IPS-NIHi7 (cell line): ENCODE results near the gene ZBTB42.
A peak's percentile ranks its signal among the peaks of the same experiment; 100 is the strongest.

Experiments used
- DNase-seq: peaks from one replicate; pipeline ENCODE4 v3.0.0; 2012; ENCODE audit warnings: mixed read lengths; ENCODE audit errors: extremely low spot score

The ZBTB42 gene

DNA sequence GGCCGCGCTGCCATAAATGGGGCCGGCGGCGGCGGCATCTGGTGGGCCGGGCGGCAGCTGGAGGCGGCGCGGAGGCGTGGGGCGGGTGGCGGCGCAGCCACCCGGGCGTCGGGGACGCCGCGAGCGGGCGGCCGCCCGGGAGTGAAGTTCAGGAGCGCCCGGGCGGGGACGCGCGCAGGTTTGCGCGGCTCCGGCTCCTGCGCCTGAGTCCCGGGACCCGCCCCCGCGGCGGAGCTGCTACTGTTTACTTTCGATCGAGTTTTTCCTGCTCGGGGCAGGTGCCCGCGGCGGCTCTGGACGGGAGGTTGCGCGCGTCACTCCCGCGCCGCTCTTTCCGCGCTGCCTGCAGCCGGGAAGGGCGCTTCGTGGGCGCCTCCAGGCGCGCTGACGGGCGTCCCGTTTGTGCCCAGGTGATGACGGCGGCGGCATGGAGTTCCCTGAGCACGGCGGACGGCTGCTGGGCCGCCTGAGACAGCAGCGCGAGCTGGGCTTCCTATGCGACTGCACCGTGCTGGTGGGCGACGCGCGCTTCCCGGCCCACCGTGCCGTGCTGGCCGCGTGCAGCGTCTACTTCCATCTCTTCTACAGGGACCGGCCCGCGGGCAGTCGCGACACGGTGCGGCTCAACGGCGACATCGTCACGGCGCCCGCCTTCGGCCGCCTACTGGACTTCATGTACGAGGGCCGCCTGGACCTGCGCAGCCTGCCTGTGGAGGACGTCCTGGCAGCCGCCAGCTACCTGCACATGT lies at the start of gene ZBTB42:
ZBTB42 (plus strand) TSS at position 331 of the 749 bp plus-strand sequence; CDS start at position 428, 97 bp downstream.
- DNase-seq = peak; percentile 68

DNA sequence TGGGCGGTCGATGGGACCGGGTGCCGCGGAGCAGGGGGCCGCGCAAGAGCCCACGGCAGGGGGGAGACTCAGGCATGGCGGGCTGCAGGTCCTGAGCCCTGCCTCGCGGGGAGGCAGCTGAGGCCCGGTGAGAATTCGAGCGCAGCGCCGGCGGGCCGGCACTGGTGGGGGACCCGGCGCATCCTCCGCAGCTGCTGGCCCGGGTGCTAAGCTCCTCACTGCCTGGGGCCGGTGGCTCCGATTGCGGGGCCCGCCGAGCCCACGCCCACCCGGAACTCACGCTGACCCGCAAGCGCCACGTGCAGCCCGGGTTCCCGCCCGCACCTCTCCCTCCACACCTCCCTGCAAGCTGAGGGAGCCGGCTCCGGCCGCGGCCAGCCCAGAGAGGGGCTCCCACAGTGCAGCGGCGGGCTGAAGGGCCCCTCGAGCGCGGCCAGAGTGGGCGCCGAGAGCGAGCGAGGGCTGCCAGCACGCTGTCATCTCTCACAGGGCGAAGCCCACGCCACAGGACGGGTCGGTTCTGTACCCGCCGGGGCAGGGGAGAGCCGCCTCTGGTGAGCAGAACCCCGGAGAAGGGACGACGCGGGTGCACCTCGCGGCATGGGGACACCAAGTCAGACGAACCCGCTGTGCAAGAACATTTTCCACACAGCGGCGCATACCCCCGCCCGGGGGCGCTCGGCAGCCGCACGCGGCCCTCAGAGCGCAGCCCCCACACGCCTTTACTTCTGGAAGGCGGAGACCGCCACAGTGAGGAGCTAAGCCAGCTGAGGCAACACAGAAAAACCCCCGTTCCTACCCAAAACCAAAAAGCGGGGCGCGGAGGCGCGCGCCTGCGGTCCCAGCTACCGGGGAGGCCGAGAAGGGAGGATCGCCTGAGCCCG lies 49.1 kb upstream of the ZBTB42 start:
- DNase-seq = no peak

DNA sequence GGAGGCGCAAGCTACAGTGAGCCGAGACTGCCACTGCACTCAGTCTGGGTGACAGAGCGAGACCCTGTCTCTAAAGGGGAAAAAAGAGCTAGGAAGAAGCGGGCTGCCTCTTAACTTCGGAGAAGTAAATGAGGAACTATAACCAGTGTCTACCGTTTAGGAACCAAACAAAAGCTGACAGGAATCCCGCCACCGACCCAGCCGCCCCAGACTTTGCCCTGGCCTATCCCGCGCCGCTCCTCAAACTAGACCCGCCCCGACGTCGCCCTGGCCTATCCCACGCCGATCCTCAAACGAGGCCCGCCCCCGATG lies 48.5 kb upstream of the ZBTB42 start:
- DNase-seq = no peak

DNA sequence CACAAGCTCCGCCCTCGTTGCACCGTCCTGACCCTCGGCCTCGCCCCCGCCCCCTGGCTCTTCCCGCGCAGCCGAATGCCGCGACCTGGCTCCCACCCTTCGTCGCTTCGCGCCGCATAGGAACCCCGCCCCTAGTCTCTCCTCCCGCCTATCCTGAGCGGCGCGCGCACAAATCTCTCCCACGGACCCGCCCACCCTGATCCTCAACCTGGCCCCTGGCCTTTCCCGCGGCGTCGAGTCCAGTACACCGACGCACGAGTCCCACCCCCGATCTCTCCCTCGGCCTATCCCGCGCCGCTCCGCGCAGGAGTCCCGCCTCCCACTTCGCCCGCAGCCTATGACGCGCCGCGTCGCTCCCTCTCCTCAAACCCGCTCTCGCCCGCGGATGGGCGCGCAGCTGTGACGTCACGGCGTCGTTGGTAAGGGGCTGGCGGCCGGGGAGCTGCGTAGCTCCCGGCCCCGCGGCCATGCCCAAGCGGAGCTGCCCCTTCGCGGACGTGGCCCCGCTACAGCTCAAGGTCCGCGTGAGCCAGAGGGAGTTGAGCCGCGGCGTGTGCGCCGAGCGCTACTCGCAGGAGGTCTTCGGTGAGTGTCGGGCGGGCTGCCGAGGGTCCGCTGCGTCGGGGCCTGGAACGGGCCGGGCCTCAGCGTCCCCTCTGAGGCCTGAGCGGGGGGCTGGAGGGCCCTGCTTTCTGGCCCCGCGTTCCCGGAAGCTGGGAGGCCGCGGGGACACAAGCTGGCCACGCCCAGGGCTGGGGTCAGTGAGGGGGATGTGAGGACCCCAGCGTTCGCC lies 48.0 kb upstream of the ZBTB42 start, which contains the start of gene SIVA1:
SIVA1 (plus strand) TSS at position 413 of the 793 bp plus-strand sequence; CDS start at position 468, 55 bp downstream.
- peak; percentile 100 for DNase-seq

DNA sequence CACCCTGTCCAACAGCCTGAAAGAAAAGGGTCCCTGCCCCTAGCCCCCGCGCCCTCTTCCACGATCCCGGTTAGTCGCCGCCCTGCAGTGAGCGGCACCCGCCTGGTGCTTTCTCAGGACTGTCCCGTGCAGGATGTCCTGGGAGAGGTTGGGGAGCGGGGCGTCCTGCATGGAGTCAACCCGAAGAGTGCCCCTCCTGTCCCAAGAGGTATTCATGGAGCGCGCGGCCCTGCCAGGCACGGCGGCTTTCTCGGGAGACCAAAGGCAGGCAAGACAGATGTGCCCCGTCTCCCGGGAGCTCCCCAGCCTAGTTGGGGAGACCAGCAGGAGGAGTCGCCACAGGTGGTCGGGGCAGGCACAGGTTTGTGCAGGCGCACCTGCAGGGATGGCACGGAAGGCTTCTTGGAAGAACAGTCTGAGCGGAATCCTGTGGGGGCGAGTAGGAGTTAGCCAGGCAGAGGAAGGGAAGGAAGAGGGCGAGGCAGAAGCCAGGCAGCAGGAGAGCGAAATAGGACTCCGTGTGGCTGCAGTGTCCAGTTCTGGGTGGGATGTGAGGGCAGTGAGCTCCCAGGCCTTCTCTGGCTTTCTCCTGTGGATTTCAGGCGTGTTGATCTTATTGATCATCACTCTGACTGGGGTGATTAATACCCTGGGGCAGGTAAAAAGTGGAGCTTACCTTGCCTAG lies 47.2 kb upstream of the ZBTB42 start:
- DNase-seq = no peak

DNA sequence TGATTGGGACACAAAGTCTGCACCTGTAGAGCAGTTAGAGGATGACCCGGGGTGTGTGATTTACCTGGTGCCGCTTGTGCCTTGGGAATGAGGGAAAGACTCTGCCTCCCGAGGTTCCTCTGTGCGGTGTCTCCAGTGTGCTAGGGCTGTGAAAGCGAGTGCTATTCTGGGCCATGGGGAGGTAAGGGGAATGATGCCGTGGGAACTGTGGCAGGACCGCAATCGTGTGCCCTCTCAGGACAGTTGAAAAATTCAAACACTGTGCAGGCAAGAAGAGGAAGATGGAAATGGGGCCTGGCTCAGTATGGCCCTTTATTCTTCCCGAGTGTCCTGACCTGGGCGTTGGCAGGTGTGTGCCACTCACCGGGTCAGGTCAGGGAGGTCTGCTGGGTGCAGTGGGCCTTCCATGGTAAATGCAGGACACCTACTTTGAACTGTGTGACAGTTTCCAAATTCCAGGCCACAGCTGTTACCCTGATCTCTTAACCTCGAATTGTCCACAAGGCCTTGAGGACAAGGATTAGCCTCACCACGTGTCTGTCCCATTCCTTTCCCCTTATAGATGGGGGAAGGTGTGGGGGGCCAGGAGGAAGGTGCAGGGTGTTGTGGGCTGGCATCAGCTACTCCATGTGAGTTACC lies 46.6 kb upstream of the ZBTB42 start:
- no peak for DNase-seq

DNA sequence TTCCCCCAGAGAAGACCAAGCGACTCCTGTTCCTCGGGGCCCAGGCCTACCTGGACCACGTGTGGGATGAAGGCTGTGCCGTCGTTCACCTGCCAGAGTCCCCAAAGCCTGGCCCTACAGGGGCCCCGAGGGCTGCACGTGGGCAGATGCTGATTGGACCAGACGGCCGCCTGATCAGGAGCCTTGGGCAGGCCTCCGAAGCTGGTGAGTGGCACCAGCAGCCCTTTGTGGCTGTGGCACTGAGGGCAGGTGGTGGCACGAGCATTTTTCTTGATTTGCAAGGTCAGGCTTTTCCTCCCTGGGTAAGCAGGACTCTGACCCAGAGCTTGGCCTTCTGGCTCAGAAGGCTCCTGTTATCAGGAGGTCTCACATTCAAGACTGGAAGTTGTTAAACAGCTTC lies 45.3 kb upstream of the ZBTB42 start:
- DNase-seq = no peak

DNA sequence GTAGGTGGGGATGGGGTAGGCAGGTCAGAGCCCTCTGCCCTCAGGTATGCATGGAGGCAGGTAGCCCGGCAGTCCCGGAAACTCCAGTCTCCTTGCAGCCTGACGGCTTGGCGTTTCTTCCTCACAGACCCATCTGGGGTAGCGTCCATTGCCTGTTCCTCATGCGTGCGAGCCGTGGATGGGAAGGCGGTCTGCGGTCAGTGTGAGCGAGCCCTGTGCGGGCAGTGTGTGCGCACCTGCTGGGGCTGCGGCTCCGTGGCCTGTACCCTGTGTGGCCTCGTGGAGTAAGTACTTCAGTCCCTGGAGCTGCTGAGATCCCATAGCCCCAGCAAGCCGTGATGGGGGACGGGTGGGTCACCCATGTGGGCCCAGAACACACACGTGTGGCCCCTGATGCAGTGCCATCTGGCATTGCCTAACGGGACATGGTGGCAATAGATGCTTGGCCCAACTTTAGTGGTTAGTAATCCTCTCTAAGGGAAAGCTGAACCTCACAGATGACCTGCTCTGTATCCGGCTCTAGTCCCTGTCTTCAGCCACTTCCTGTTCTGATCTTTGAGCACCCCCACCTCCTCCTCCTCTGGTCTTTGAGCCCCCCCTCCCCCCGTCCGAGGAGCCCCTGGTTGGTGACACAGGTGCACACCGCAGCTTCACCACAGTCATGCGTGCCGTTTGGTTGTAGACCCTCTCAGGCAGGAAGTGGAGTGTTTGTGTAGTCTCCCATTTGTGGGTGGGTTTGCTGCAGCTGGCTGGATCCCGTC lies 44.2 kb upstream of the ZBTB42 start:
- no peak for DNase-seq

DNA sequence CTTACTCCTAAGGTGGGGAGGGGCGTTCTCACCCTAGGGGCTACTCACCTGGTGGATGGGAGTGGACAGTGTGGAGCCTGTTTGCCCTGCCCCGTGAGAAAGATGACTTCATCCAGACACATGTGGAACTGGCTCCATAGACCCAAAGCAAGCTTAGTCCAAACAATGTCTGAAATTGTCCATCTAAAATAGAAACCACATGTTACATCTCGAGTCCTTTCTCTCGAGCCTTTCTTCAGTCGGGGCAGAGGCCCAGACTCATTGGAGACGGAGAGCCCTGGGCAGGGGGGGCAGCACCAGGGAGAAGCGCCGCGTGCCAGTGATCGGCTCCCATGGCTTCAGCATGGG lies 43.7 kb upstream of the ZBTB42 start:
- no peak for DNase-seq

DNA sequence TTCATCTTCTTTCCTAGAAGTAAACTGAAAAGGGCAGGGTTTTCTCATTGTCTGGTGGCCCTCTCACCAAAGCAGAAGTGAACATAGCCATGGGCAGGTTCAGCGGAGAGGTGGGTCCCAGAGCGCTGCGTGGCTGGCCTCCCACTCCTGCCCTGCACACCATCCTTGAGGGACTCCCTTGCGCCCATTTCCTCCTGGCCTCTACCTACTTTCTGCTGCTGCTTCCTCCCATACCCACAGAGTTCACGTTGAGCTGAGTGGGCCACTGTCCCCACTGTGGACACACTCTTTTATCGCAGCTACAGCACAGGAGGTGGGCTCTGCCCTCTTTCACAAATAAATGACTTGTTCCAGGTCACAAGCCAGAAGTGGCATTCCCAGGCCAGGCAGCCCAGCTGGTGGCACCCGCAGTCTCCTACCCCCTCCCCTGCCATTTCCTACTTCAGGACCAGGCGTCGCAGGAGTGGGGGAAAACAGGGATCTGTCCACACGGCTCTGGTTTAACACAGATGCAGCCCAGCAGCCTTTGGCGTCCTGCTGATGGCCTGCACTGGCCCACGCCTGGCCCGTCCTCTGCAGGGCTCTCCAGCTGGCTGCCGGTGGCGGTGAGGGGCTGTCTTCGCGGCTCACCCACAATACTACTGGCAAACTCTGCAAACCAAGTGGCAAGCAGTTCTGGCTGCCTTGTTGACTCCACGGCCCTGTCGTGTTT lies 43.1 kb upstream of the ZBTB42 start:
- DNase-seq = no peak

DNA sequence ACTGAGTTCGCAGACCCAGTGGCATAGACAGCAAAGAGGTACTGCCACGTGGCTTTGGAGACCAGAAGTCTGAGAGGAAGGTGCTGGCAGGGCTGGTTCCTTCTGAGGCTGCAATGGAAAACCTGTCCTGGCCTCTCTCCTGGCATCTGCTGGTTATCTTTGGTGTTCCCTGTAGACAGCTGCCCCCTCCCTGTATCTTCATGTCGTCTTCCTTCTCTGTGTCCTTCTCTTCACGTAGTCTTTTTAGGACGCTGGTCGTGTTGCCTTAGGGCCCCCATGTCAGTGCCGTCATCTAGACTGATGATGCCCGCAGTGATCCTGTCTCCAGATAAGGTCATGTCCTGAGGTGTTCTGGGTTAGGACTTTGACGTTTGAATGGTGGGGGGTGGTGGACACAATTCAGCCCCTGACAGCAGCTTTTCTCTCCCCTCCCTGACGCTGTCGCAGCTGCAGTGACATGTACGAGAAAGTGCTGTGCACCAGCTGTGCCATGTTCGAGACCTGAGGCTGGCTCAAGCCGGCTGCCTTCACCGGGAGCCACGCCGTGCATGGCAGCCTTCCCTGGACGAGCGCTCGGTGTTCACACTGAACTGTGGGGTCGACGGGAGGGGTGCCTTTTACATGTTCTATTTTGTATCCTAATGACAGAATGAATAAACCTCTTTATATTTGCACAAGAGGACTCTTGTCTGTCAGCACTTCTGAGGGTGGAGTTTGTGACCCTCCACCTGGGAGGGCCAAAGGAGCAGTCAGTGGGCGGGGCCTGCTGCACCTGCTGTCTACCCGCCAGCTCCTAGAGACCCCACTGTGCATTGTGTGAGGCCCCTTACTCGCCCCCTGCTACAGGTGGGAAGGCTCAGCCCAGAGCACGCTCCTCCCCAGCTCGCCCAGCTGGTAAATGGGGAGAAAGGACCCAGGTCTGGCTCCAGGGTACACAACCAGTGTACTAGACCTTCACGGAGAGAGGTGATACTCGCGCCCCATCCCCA lies 41.6 kb upstream of the ZBTB42 start:
- no peak for DNase-seq

DNA sequence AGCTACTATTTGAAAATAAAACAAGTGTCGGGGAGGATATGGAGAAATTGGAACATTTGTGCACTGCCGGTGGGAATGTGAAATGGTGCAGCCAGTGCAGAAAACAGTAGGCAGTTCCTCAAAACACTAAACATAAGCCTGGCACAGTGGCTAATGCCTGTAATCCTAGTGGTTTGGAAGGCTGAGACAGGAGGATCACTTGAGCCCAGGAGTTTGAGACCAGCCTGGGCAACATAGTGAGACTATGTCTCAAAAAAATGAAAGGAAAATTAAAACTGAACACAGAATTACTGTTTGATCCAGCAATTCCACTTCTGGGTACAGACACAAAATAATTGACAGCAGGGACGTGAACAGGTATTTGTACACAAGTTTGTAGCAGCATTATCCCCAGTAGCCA lies 35.4 kb upstream of the ZBTB42 start:
- no peak for DNase-seq

DNA sequence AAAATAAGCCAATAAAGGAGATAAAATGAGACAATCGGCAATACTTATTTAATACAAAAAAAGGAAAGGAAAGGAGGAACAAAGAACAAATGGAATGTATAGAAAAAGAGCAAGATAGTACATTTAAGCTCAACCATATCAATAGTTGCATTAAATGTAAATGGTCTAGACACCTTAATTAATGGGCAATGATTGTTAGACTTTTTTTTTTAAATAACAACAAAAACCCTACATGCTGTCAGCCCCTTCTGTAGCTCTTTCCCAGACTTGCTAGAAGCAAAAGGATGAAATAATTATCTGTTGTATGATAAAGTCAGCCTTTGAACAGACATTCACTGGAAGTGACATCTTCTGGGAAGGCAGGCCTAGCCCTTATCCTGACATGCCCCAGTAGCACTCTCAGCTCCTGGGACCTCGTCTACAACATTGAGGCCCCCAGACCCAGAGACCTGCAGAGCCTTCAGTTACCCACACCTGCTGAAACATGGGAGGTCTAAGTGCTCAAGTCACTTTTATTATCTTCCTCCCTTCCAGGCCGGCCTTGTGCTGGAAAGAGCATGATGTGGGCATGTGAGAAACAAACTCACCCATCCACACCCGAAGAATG lies 34.5 kb upstream of the ZBTB42 start:
- no peak for DNase-seq

DNA sequence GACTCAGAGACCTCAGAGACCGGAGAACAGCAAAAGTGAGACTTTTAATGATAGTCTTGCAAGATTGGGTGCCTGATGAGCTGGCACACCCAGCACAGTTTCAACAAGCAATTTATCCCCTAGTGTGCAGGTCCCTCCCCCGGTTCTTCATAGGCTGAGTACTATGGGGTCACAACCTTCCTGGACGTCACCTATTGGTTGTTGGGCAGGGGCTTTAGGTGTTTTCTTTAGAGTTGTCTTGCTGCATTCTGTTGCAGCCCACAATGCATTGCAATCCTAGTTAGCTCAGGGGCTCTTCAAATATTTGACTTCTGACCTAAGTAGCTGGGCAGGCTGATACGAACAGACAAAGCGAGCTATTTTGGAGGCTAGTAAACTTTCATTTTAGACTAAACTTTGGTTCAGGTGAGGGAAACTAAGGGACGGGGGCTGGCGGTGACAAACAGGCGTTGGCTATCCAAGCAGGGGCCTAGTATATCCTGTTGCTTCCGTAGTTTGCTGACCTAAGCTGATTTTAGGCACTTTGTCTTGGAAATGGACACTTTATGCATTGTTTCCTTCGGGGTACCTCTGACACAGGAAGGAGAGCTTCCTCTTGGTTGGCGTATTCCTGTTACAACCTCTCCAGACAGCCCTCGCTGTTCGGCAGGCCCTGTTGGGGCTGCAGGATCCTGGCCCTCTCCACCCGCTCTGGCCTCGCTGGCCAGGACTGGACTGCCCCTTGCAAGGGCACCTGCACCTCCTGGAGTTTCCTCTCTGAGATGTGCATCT lies 33.9 kb upstream of the ZBTB42 start:
- no peak for DNase-seq

DNA sequence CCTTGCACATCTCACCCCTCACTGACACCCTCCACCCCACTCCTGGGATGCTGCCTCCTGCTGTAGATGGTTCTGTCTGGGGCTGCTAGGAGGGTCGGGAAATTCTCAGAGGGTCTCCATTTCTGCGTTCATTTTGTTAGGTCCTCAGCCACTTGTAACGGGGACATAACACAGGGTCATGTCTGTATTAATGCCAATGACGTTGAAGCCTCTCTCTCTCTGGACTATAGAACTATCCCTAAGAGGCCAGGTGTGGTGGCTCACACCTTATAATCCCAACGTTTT lies 33.3 kb upstream of the ZBTB42 start:
- DNase-seq = no peak

DNA sequence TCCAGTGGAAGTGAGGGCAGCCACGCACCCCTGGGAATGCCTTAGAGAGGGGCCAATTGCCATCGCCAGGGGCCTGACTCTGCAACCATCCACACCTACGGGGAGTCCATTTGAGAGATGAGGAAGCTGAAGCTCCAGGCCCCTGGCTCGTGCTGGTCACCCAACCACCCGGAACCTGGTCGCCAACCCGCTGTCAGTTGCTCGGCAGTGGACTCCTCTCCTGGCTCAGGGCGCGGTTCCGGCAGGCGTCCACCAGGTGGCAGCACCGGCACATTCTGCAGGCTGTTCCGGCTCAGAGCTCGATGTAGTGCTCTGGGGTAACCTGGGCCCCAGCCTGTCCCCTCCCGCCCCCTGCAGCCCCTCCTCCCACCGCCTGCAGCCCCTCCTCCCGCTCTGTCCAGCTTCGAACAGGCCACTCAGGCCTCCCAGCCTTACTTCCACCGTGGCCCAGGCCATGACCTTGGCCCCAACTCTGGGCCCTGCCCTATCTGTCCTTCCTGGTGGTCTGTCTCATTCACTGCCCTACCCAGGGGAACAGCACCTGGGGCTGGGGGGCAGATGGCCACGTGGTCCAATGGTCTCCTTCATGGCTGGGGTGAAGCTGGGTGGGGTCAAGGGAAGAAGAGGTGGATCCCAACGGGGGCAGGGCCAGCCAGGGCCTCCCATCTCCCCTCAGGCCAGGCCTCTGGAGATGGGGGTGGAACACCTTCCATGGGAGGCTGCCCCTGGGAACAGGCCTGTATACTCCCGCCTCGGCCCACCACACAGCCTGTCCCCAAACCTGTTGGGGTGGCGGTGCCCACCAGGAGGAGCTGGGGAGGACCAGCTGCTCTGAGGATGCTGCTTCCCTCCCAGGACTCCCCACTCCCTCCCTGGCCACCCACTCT lies 32.2 kb upstream of the ZBTB42 start:
- DNase-seq = peak; percentile 96
